OCI-LY3 (cell line): ENCODE results near the gene CTNND2.

Source experiments
- CTCF ChIP-seq: fragments of 200-600, 300-600 bp; sonication (generic); IDR thresholded peaks from 2 replicates; pipeline ENCODE4 v1.5.1; 2014; ENCODE audit warnings: antibody characterized with exemption, low read length, low read depth
- EZH2phosphoT487 ChIP-seq: fragments of 200-600 bp; shearing (Covaris generic); IDR thresholded peaks from 2 replicates; pipeline ENCODE4 v1.6.1; 2018; ENCODE audit warnings: antibody characterized with exemption, mixed run types, low read depth

DNA sequence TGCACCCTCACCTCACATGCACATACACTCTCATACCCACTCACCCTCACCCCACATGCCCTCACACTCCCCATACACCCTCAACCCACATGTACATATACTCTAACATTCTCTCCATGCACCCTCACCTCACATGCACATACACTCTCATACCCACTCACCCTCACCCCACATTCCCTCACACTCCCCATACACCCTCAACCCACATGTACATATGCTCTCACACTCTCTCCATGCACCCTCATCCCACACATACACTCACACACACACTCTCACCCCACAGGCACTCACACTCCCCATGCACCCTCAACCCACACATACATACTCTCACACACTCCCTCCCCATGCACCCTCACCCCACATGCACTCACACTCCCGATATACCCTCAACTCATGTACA, 593.0 kb downstream of the CTNND2 start:
- TF ChIP-seq CTCF (no peak), EZH2phosphoT487 (no peak)
